Activated T-cell treated with anti-CD3 and anti-CD28 coated beads, Interleukin-2, amount 50 U/mL, for 4 hours (primary cell): ENCODE results near the gene MLANA. TPM values are rescaled to one million over a fixed set of nuclear protein-coding genes. Genes with fewer than 3 reads are reported as not detected.

Experiments
- ATAC-seq, 2 donors: fragments of 200-7000 bp; cut with Tn5 transposase; one replicate each; pipeline ENCODE4 v1.10.0; 2021
- DNase-seq: peaks from one replicate; pipeline ENCODE4 v3.0.0-alpha.2; 2020
- H3K27me3 Mint-ChIP-seq: one replicate; pipeline ENCODE4 v1.8.0; 2021; ENCODE audit warnings: low read depth, mixed read lengths
- H3K36me3 Mint-ChIP-seq: one replicate; pipeline ENCODE4 v1.8.0; 2022; ENCODE audit warnings: mixed read lengths; ENCODE audit not compliant: insufficient read depth
- H3K4me1 Mint-ChIP-seq: one replicate; pipeline ENCODE4 v1.8.0; 2021; ENCODE audit warnings: low read depth, mixed read lengths
- H3K4me3 Mint-ChIP-seq: one replicate; pipeline ENCODE4 v1.8.0; 2021; ENCODE audit warnings: mild to moderate bottlenecking, moderate library complexity, mixed read lengths
- H3K9me3 Mint-ChIP-seq: one replicate; pipeline ENCODE4 v1.8.0; 2021; ENCODE audit warnings: mixed read lengths
- total RNA-seq, 3 donors: library from RNA; stranded (reverse); gene quantifications; one replicate each; pipeline ENCODE4 v1.2.1, GENCODE V29; 2021

MLANA gene
- total RNA-seq, 3 donors from 2014 or later = not detected

DNA sequence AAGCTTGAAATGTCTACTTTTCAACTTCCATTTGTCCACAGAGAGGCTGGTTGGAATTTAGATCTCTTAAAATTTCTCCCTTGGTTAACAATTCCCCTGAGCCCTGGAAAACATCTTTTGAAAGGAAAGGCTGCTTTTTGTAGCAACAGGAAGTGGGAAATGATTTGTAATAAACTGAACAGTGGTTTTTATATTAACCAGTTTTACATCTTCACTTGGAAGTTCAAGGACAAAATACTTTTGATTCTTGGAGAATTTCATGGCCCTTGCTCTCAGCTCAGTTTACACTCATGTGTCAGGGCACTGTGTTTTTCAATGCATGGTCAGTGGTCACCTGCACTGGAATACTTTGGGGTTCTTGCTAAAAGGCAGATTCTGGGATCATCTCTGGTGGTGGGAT, 9.9 kb downstream of the MLANA start:
- H3K36me3 Mint-ChIP-seq = peaks cover 16% of the 10 kb centered on the region
- DNase-seq (no peak), ATAC-seq (no peak)
- H3K4me3 Mint-ChIP-seq = no peak overlapping the region
- peaks cover 1% of the 10 kb centered on the region for H3K4me1 Mint-ChIP-seq
- H3K27me3 Mint-ChIP-seq = no peaks in the 10 kb centered on the region
- H3K9me3 Mint-ChIP-seq = no peaks in the 10 kb centered on the region

- peaks cover 1% of the 10 kb centered on the region for H3K4me1 Mint-ChIP-seq
- no peak overlapping the region for H3K4me3 Mint-ChIP-seq
- H3K9me3 Mint-ChIP-seq = no peaks in the 10 kb centered on the region
- peaks cover 23% of the 10 kb centered on the region for H3K36me3 Mint-ChIP-seq
- H3K27me3 Mint-ChIP-seq = no peaks in the 10 kb centered on the region
- ATAC-seq = no peak
- no peak for DNase-seq
Measured at GRCh38 chr9:5902377-5902776, 11.7 kb downstream of the MLANA start.

DNA sequence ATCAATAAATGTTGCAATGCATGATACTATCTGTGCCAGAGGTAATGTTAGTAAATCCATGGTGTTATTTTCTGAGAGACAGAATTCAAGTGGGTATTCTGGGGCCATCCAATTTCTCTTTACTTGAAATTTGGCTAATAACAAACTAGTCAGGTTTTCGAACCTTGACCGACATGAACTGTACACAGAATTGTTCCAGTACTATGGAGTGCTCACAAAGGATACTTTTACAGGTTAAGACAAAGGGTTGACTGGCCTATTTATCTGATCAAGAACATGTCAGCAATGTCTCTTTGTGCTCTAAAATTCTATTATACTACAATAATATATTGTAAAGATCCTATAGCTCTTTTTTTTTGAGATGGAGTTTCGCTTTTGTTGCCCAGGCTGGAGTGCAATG, 18.2 kb downstream of the MLANA start:
- peaks cover 11% of the 10 kb centered on the region for H3K4me1 Mint-ChIP-seq
- no peak for DNase-seq
- no peak overlapping the region for H3K4me3 Mint-ChIP-seq
- ATAC-seq = no peak
- H3K9me3 Mint-ChIP-seq = no peaks in the 10 kb centered on the region
- H3K27me3 Mint-ChIP-seq = no peaks in the 10 kb centered on the region
- peaks cover 21% of the 10 kb centered on the region for H3K36me3 Mint-ChIP-seq

DNA sequence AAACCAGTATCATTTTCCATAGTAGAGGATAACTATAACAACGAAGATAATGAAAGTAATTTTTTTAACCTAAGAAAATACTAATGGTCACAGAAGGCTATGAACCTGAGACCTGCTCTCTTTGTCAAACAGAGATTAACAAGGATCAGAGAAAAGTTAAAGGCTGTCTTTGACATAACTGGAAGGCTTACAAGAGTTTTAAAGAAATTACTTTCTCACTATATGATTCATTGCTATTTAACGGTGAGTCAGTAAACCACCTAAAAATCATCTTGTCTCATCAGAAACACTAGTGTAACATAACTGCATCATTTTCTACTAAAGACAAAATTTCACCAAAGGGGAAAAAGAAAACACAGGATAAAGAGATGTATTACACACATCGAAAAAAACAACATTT, 19.3 kb downstream of the MLANA start:
- Mint-ChIP-seq H3K4me1 (peaks cover 11% of the 10 kb centered on the region), H3K36me3 (peaks cover 17% of the 10 kb centered on the region), H3K27me3 (no peaks in the 10 kb centered on the region), H3K9me3 (no peaks in the 10 kb centered on the region), H3K4me3 (no peak overlapping the region)
- ATAC-seq (peak; percentile 78 to 82), DNase-seq (no peak)

- Mint-ChIP-seq H3K27me3 (no peaks in the 10 kb centered on the region), H3K4me3 (no peak overlapping the region), H3K9me3 (no peaks in the 10 kb centered on the region), H3K4me1 (peaks cover 11% of the 10 kb centered on the region), H3K36me3 (peaks cover 15% of the 10 kb centered on the region)
- no peak for DNase-seq
- peak; percentile 53 to 60 for ATAC-seq
Measured at GRCh38 chr9:5910413-5911057, 19.8 kb downstream of the MLANA start.

GRCh38 chr9:5915438-5915837, 24.7 kb downstream of the MLANA start:
- H3K4me3 Mint-ChIP-seq = no peak overlapping the region
- H3K4me1 Mint-ChIP-seq = peaks cover 8% of the 10 kb centered on the region
- no peak for ATAC-seq
- peaks cover 20% of the 10 kb centered on the region for H3K36me3 Mint-ChIP-seq
- no peaks in the 10 kb centered on the region for H3K27me3 Mint-ChIP-seq
- H3K9me3 Mint-ChIP-seq = no peaks in the 10 kb centered on the region
- DNase-seq = no peak

GRCh38 chr9:5917273-5917672, 26.6 kb downstream of the MLANA start:
- Mint-ChIP-seq H3K4me3 (no peak overlapping the region), H3K4me1 (peaks cover 11% of the 10 kb centered on the region), H3K9me3 (no peaks in the 10 kb centered on the region), H3K27me3 (no peaks in the 10 kb centered on the region), H3K36me3 (peaks cover 29% of the 10 kb centered on the region)
- DNase-seq (no peak), ATAC-seq (no peak)

DNA sequence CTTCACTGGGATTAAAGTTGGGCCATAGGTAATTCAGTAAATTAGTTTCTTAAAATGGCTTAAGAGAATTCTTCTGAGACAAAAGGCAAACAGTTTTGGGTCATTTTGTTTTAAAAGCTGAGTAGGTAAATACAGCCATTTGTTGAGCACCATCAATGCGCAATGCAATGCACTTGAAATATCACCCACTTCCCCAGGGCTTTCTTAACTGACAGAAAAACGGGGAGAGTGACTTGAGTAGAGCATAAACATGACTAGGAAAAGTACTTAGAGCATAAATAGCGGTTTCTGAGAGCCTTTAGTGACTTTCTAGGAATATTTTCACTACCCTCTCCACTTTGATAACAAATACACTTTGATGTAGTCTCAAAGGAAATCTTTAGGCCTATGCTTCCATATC, 27.2 kb downstream of the MLANA start:
- no peak overlapping the region for H3K4me3 Mint-ChIP-seq
- H3K27me3 Mint-ChIP-seq = no peaks in the 10 kb centered on the region
- DNase-seq (no peak), ATAC-seq (no peak)
- H3K9me3 Mint-ChIP-seq = no peaks in the 10 kb centered on the region
- peaks cover 15% of the 10 kb centered on the region for H3K4me1 Mint-ChIP-seq
- peaks cover 33% of the 10 kb centered on the region for H3K36me3 Mint-ChIP-seq

DNA sequence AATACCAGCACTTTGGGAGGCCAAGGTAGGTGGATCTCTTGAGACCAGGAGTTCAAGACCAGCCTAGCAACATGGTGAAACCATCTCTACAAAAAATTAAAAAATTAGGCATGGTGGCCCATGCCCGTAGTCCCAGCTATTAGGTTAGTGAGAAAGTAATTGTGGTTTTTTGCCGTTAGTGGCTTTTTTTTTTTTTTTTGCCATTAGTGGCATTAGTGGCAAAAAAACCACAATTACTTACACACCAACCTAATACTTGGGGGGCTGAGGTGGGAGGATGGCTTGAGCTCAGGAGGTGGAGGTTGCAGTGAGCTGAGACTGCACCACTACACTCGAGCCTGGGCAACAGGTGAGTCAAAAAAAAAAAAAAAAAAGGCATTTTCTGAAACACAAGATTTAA, 27.8 kb downstream of the MLANA start:
- DNase-seq (no peak), ATAC-seq (no peak)
- Mint-ChIP-seq H3K9me3 (no peaks in the 10 kb centered on the region), H3K27me3 (no peaks in the 10 kb centered on the region), H3K4me1 (peaks cover 15% of the 10 kb centered on the region), H3K36me3 (peaks cover 37% of the 10 kb centered on the region), H3K4me3 (no peak overlapping the region)

GRCh38 chr9:5920860-5921328, 30.2 kb downstream of the MLANA start:
- DNase-seq (no peak), ATAC-seq (peak; percentile 48 to 74)
- Mint-ChIP-seq H3K4me1 (peaks cover 15% of the 10 kb centered on the region), H3K27me3 (no peaks in the 10 kb centered on the region), H3K9me3 (no peaks in the 10 kb centered on the region), H3K36me3 (peaks cover 44% of the 10 kb centered on the region), H3K4me3 (no peak overlapping the region)

DNA sequence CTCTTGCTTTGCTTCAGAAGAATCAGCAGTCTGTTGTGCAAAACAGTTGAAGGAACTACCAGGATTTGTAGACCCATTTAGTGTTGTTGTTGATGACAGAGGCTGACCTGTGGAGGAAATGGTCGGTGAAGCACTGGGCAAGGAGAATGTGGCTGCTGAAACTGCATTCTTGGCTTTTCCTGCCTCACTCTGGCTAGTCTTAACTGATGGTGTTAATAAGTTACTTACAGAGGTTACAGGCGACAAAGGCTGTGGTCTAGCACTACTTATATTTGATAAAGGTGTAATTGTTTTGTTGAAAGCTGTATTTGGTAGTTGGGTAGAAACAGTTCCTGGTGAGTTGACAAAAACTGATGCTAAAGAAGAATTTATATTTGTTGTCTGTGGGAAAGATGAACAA, 31.5 kb downstream of the MLANA start:
- Mint-ChIP-seq H3K4me3 (no peak overlapping the region), H3K27me3 (no peaks in the 10 kb centered on the region), H3K4me1 (peaks cover 15% of the 10 kb centered on the region), H3K36me3 (peaks cover 41% of the 10 kb centered on the region), H3K9me3 (no peaks in the 10 kb centered on the region)
- DNase-seq = no peak
- ATAC-seq = no peak

- DNase-seq = no peak
- no peaks in the 10 kb centered on the region for H3K9me3 Mint-ChIP-seq
- H3K4me1 Mint-ChIP-seq = peaks cover 4% of the 10 kb centered on the region
- H3K27me3 Mint-ChIP-seq = no peaks in the 10 kb centered on the region
- no peak overlapping the region for H3K4me3 Mint-ChIP-seq
- ATAC-seq = no peak
- peaks cover 12% of the 10 kb centered on the region for H3K36me3 Mint-ChIP-seq
Measured at GRCh38 chr9:5931657-5932056, 41.0 kb downstream of the MLANA start.

DNA sequence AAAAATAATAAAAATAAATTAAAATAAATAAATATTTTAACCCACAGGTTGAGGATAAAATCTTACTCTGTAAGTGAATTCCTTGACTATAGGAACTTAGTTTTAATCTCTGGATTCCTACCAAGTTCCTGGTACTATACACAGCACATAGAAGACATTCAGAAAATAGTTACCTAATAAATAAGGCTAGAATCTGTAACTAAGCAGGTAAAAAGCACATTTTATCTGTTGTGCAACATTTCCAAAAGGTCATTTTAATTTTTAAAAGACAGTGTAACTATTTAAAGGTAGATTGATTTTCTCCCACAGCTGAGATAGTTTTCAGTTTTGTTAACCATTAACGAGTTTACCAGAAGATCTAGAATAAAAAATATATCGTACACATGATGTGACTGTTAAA, 47.8 kb downstream of the MLANA start:
- H3K9me3 Mint-ChIP-seq = no peaks in the 10 kb centered on the region
- no peaks in the 10 kb centered on the region for H3K27me3 Mint-ChIP-seq
- peaks cover 7% of the 10 kb centered on the region for H3K36me3 Mint-ChIP-seq
- DNase-seq (no peak), ATAC-seq (no peak)
- H3K4me1 Mint-ChIP-seq = no peaks in the 10 kb centered on the region
- no peak overlapping the region for H3K4me3 Mint-ChIP-seq

GRCh38 chr9:5939530-5939929, 48.8 kb downstream of the MLANA start:
- Mint-ChIP-seq H3K4me3 (no peak overlapping the region), H3K36me3 (peaks cover 5% of the 10 kb centered on the region), H3K9me3 (no peaks in the 10 kb centered on the region), H3K4me1 (no peaks in the 10 kb centered on the region), H3K27me3 (no peaks in the 10 kb centered on the region)
- ATAC-seq (no peak), DNase-seq (no peak)

- DNase-seq (no peak), ATAC-seq (no peak)
- Mint-ChIP-seq H3K27me3 (no peaks in the 10 kb centered on the region), H3K36me3 (peaks cover 5% of the 10 kb centered on the region), H3K4me1 (peaks cover 3% of the 10 kb centered on the region), H3K9me3 (no peaks in the 10 kb centered on the region), H3K4me3 (no peak overlapping the region)
Measured at GRCh38 chr9:5941214-5941613, 50.5 kb downstream of the MLANA start.
